CD14-positive monocyte (primary cell): Measurements from ENCODE around the gene PDCD7. TPM values are rescaled to one million over a fixed set of nuclear protein-coding genes. Genes with fewer than 3 reads are reported as not detected.

Experiments used
- DNase-seq, 3 donors: peaks; one replicate each; pipeline ENCODE4 v3.0.0-alpha.2; 2011 to 2022
- H2AFZ ChIP-seq: 2 replicates; pipeline ENCODE4 v1.6.0; 2012; ENCODE audit warnings: mild to moderate bottlenecking, low read depth, low read length, inconsistent platforms; ENCODE audit not compliant: insufficient read depth, poor library complexity, severe bottlenecking
- H3K27ac ChIP-seq, 2 donors: 1 replicate in 1 of 2; 2 replicates in 1 of 2; pipeline ENCODE4 v1.5.1; 2012 to 2013; ENCODE audit warnings: low read length in 2 of 2, control low read depth in 1 of 2, inconsistent platforms in 1 of 2, low read depth in 1 of 2, mild to moderate bottlenecking in 1 of 2
- H3K27me3 ChIP-seq, 2 donors: one replicate each; pipeline versions ENCODE4 v1.6.0 to v1.6.1; 2011 to 2013; ENCODE audit warnings: low read length in 2 of 2; ENCODE audit not compliant: control insufficient read depth in 2 of 2, insufficient read depth in 2 of 2
- H3K36me3 ChIP-seq, 2 donors: replicated peaks in 1 of 2; 1 replicate in 1 of 2; 2 replicates in 1 of 2; pipeline versions ENCODE4 v1.5.1 to v1.6.1; 2012 to 2013; ENCODE audit warnings: low read length in 2 of 2, control low read depth in 1 of 2, inconsistent platforms in 1 of 2, mild to moderate bottlenecking in 1 of 2; ENCODE audit not compliant: insufficient read depth in 2 of 2, control insufficient read depth in 1 of 2
- H3K4me1 ChIP-seq, 2 donors: 1 replicate in 1 of 2; 2 replicates in 1 of 2; pipeline versions ENCODE4 v1.5.1 to v1.6.1; 2012 to 2013; ENCODE audit warnings: low read length in 2 of 2, control low read depth in 1 of 2, inconsistent platforms in 1 of 2, mild to moderate bottlenecking in 1 of 2, moderate library complexity in 1 of 2; ENCODE audit not compliant: insufficient read depth in 2 of 2, control insufficient read depth in 1 of 2
- H3K4me2 ChIP-seq: replicated peaks from 2 replicates; pipeline ENCODE3; 2012; ENCODE audit warnings: low read length, moderate library complexity, mild to moderate bottlenecking; ENCODE audit not compliant: poor library complexity, severe bottlenecking; ENCODE audit errors: extremely low read depth
- H3K4me3 ChIP-seq, 3 experiments: fragments of 200-600 bp in 1 of 3; sonication (generic) in 1 of 3; replicated peaks in 1 of 3; 1 replicate in 2 of 3; 2 replicates in 1 of 3; pipeline ENCODE4 v1.5.1; 2011 to 2013; ENCODE audit warnings: low read length in 3 of 3, mild to moderate bottlenecking in 3 of 3, control low read depth in 2 of 3, low read depth in 2 of 3, inconsistent platforms in 1 of 3, moderate library complexity in 1 of 3
- H3K79me2 ChIP-seq: 2 replicates; pipeline ENCODE4 v1.6.0; 2012; ENCODE audit warnings: mild to moderate bottlenecking, control low read depth, inconsistent platforms, low read length, moderate library complexity; ENCODE audit not compliant: insufficient read depth
- H3K9ac ChIP-seq: 2 replicates; pipeline ENCODE4 v1.6.0; 2017; ENCODE audit warnings: low read length, mild to moderate bottlenecking; ENCODE audit not compliant: insufficient read depth, poor library complexity, severe bottlenecking
- H3K9me3 ChIP-seq, 2 donors: replicated peaks in 1 of 2; 1 replicate in 1 of 2; 2 replicates in 1 of 2; pipeline versions ENCODE4 v1.5.1 to v1.6.1; 2012 to 2013; ENCODE audit warnings: low read length in 2 of 2, control low read depth in 1 of 2; ENCODE audit not compliant: control insufficient read depth in 1 of 2, insufficient read depth in 1 of 2
- H4K20me1 ChIP-seq: 2 replicates; pipeline ENCODE4 v1.6.0; 2012; ENCODE audit warnings: mild to moderate bottlenecking, low read length, control low read depth, moderate library complexity; ENCODE audit not compliant: insufficient read depth
- H3K27ac Mint-ChIP-seq, 7 donors: one replicate each; pipeline ENCODE4 v1.8.0; 2020; ENCODE audit warnings: mild to moderate bottlenecking in 7 of 7, mixed read lengths in 7 of 7, moderate library complexity in 6 of 7, inconsistent platforms in 2 of 7
- H3K27me3 Mint-ChIP-seq, 3 donors: one replicate each; pipeline ENCODE4 v1.8.0; 2021 to 2022; ENCODE audit warnings: low read depth in 3 of 3, mild to moderate bottlenecking in 3 of 3, mixed read lengths in 3 of 3, moderate library complexity in 3 of 3, inconsistent platforms in 1 of 3
- H3K36me3 Mint-ChIP-seq, 2 donors: one replicate each; pipeline ENCODE4 v1.8.0; 2020; ENCODE audit warnings: mixed read lengths in 2 of 2, inconsistent platforms in 1 of 2, mild to moderate bottlenecking in 1 of 2
- H3K4me1 Mint-ChIP-seq: one replicate; pipeline ENCODE4 v1.8.0; 2020; ENCODE audit warnings: mild to moderate bottlenecking, mixed read lengths
- H3K4me3 Mint-ChIP-seq, 2 donors: one replicate each; pipeline ENCODE4 v1.8.0; 2020; ENCODE audit warnings: mild to moderate bottlenecking in 2 of 2, mixed read lengths in 2 of 2, moderate library complexity in 1 of 2
- H3K9me3 Mint-ChIP-seq, 7 donors: one replicate each; pipeline ENCODE4 v1.8.0; 2020 to 2022; ENCODE audit warnings: mixed read lengths in 7 of 7, mild to moderate bottlenecking in 6 of 7, moderate library complexity in 6 of 7, inconsistent platforms in 2 of 7
- WGBS: methylation state at CpG from one replicate; pipeline ENCODE4 v1.1.5; 2013; ENCODE audit warnings: missing lambda C conversion rate; ENCODE audit not compliant: insufficient coverage; 5-methylcytosine and 5-hydroxymethylcytosine counted together
- intact Hi-C, 2 donors: fragments of 100-400 bp; cut with micrococcal nuclease; formaldehyde crosslinking; loops; one replicate each; pipeline versions ENCODE4 v1.15.0 to v1.15.1; 2023
- polyA plus RNA-seq, 3 donors: library from polyadenylated mRNA; depleted of rRNA in 1 of 3; unstranded in 2 of 3; stranded (reverse) in 1 of 3; fragments of 300-500 nt in 2 of 3; fragments of >200 nt in 1 of 3; fragmentation: Illumina TruSeq in 2 of 3; gene quantifications; 1 replicate in 2 of 3; 2 replicates in 1 of 3; pipeline ENCODE4 v1.2.3, GENCODE V29; 2012 to 2021
- TF ChIP-seq, protein P1 (sequence below): fragments of 200-600 bp; IDR thresholded peaks from one replicate; pipeline ENCODE4 v1.8.0; 2022; ENCODE audit warnings: antibody characterized with exemption, mild to moderate bottlenecking

The PDCD7 gene
- polyA plus RNA-seq, 3 donors, result 3.1 to 6.9 (median 4.7) TPM

DNA sequence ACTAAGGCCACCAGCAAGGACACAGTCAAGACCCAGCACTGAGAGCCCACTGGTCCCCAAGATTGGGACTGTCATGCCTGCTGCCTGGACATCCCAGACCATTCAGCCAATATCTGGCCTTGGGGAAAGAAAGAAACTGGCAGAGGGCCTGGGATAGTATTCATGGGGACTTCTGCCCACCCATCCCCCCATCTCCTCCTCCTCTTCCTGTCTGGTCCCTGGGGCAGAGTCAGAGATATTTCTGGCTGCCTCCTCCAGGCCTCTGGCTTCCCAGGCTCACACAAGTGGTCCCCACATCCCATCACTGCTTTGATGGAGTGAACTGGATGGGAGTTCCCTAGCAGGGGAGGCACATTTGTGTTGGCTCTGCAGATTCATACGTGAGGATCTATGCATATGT, 61.6 kb downstream of the PDCD7 start:
- Histone ChIP-seq H2AFZ (no peak overlapping the region), H3K9ac (no peak overlapping the region), H4K20me1 (no peaks in the 10 kb centered on the region), H3K36me3 (no peaks in the 10 kb centered on the region), H3K27ac (no peak overlapping the region), H3K4me2 (no peak overlapping the region), H3K4me3 (no peak overlapping the region), H3K79me2 (no peaks in the 10 kb centered on the region), H3K9me3 (peaks cover 0 to 4% of the 10 kb centered on the region in 2 donors), H3K27me3 (peaks cover 19 to 24% of the 10 kb centered on the region in 2 donors), H3K4me1 (peaks cover 0 to 8% of the 10 kb centered on the region in 2 donors)
- peaks cover 3% of the 10 kb centered on the region for H3K4me1 Mint-ChIP-seq
- intact Hi-C loops, result no loop called here
- no CpG with 5 or more reads among the region's 1 CpG for WGBS
- peaks cover 0 to 7% of the 10 kb centered on the region in 2 donors for H3K36me3 Mint-ChIP-seq
- no peak overlapping the region for H3K4me3 Mint-ChIP-seq
- H3K27ac Mint-ChIP-seq, result no peak overlapping the region
- no peak for DNase-seq
- TF ChIP-seq, protein P1, sequence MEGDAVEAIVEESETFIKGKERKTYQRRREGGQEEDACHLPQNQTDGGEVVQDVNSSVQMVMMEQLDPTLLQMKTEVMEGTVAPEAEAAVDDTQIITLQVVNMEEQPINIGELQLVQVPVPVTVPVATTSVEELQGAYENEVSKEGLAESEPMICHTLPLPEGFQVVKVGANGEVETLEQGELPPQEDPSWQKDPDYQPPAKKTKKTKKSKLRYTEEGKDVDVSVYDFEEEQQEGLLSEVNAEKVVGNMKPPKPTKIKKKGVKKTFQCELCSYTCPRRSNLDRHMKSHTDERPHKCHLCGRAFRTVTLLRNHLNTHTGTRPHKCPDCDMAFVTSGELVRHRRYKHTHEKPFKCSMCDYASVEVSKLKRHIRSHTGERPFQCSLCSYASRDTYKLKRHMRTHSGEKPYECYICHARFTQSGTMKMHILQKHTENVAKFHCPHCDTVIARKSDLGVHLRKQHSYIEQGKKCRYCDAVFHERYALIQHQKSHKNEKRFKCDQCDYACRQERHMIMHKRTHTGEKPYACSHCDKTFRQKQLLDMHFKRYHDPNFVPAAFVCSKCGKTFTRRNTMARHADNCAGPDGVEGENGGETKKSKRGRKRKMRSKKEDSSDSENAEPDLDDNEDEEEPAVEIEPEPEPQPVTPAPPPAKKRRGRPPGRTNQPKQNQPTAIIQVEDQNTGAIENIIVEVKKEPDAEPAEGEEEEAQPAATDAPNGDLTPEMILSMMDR, result no peak
- peaks cover 29 to 44% (median 36%) of the 10 kb centered on the region in 3 donors for H3K27me3 Mint-ChIP-seq
- peaks cover 0 to 9% (median 3%) of the 10 kb centered on the region in 7 donors for H3K9me3 Mint-ChIP-seq

DNA sequence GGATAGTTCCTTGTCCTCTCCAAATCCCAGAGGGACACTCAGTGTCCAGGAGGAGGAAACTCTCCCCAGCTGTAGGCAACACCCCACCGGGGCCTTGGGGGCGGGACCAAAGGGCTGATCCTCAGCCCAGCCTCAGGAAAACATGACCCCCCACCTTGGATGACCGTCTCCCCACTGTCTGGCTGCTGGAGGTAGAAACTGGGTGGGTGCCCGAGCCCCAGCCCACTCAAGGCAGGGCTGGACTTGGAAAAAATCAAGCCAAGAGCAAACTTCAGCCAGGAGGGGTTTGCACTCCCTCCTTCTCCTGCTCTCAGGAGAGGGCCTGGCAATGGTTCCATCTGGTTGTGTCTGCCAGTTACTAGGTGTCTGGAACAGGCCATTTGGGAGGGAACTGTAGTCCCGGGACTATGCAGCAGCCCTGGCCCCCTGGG, 62.2 kb downstream of the PDCD7 start:
- Histone ChIP-seq H3K4me1 (peaks cover 0 to 8% of the 10 kb centered on the region in 2 donors), H3K4me3 (no peak overlapping the region), H3K27me3 (peaks cover 24 to 27% of the 10 kb centered on the region in 2 donors), H3K4me2 (no peak overlapping the region), H3K27ac (no peak overlapping the region), H2AFZ (no peak overlapping the region), H3K36me3 (no peaks in the 10 kb centered on the region), H3K79me2 (no peaks in the 10 kb centered on the region), H3K9ac (no peak overlapping the region), H3K9me3 (peaks cover 0 to 8% of the 10 kb centered on the region in 2 donors), H4K20me1 (no peaks in the 10 kb centered on the region)
- TF ChIP-seq, protein P1, result no peak
- Mint-ChIP-seq H3K4me3 (no peak overlapping the region), H3K9me3 (peaks cover 0 to 9% (median 1%) of the 10 kb centered on the region in 7 donors), H3K36me3 (peaks cover 0 to 6% of the 10 kb centered on the region in 2 donors), H3K27me3 (peaks cover 32 to 46% (median 41%) of the 10 kb centered on the region in 3 donors), H3K4me1 (peaks cover 3% of the 10 kb centered on the region), H3K27ac (no peak overlapping the region)
- intact Hi-C loops, result no loop called here
- DNase-seq, result no peak
- 88% methylated on average over 3 of the region's 5 CpGs for WGBS
